Left renal pelvis (tissue), 4 donors: ENCODE measurements around the gene PIK3C2G. TPM values are rescaled to one million over a fixed set of nuclear protein-coding genes. Genes with fewer than 3 reads are reported as not detected.

Experiments used
- DNase-seq, 4 donors: peaks; one replicate each; pipeline ENCODE4 v3.0.0-alpha.2; 2013; ENCODE audit warnings: low read depth in 4 of 4, low spot score in 3 of 4
- polyA plus RNA-seq, 4 donors: library from polyadenylated mRNA; unstranded; fragments of 120-200 nt; gene quantifications; one replicate each; pipeline ENCODE4 v1.2.1, GENCODE V29; 2013; ENCODE audit not compliant: insufficient read length in 4 of 4

Gene PIK3C2G
- polyA plus RNA-seq, 4 donors = 0.18 to 4.9 (median 4.0) TPM

DNA sequence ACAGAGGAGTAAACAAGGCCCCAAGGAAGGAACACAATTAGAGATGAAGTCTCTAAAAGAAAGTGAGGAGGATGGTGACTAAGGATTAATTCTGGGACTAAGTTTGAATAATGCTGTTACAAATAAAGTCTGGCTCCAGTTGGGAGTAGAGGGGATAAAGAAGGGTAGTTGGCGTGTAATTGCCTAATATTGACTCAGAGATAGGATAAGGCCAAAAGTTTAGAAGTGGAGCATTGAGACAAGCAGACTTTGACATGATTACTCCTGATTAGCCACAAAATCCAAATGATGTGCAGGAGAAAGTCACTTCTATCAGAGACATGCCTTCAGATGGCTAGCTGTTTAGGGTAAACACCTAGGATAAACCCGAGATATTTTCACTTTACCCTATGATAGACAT, 368.1 kb downstream of the PIK3C2G start:
- no peak for DNase-seq

DNA sequence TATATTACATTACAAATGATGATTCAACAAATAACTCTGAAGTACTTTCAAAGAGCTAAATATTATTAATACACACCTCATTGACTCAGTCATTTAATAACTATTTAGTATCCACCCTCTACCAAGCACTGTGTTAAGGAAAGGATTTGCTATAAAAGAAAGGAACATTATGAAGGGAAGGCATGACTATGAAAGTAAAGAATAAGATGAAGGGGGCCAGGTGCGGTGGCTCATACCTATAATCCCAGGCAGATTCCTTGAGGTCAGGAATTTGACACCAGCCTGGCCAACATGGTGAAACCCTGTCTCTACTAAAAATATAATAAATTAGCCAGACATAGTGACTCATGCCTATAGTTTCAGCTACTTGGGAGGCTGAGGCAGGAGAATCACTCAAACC, 368.6 kb downstream of the PIK3C2G start:
- no peak for DNase-seq

DNA sequence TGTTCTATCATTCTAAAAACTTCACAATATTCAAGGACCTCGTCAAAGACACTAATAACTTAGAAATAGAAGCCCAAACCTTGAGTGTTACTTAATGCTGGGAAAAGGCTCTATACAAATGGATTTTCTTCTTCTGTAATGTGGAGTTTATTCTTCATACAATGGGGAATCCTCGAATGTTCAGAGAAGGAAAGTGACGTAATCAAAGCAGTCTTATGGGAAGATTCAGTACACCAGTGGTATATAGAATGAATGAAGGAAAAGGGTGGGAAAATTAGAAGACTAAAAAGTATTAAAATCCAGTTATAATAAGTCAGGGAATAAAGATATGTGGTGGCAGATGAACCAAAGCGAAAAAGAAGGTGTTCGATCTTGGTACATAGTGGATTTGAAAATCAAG, 370.0 kb downstream of the PIK3C2G start:
- DNase-seq = no peak

DNA sequence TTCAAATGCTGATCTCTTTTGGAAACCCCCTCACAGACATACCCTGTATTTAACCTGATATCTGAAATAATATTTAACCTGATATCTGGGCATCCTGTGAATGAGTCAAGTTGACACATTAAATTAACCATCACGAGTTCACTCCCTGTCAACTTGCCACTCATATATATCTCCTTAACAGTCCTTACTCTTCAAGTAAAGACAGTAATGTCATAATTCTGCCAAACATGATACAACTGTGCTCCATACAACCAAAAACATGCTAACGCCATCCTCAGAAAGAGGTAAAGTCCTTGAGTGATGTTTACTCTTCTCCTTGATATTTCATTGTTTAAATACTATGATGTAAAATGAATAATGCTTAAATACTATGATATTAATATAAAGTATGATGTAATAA, 371.5 kb downstream of the PIK3C2G start:
- no peak for DNase-seq

DNA sequence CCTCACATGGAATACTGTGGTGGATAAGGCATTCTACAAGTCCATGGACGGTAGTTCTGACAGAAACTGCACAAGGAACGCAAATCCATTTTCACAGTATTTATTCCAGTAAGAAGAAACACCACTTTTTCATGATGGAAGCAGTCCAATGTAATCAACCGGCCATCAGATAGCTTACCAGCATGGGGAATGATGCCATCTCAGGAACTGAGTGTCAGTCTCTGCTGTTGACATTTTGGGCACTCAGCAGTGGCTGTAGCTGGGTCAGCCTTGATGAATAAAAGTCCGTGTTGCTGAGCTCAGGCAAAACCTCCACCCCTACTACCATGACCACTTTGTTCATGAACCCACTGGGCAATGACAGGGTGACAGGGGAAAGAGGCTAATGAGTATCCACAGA, 373.1 kb downstream of the PIK3C2G start:
- DNase-seq = no peak

DNA sequence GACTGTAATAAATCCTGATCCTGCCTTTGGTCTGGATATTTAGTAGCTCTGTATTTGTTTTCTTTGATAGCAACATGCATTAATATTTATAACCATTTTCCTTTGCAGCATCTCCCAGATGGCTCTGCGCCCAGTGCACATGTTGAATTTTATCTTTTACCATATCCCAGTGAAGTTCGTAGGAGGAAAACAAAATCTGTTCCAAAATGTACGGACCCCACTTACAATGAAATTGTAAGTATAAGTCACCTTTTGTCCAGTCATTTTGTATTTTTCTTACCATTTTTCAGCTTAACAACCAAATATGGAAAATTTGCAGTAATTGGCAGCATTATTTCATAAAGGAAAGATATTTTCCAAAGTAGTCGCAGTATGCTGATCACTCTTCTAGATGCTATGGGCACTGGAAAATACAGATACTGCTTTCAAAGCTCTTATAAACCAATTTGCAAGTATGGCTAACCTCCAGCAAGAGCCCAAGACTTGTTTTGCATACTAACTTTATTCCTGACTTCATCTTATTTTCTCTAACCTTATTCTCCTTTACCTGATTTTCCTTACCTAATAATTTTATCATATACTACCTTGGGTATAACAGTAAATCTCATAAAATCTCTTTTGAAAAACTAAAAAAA, 379.1 kb downstream of the PIK3C2G start:
- DNase-seq = no peak

DNA sequence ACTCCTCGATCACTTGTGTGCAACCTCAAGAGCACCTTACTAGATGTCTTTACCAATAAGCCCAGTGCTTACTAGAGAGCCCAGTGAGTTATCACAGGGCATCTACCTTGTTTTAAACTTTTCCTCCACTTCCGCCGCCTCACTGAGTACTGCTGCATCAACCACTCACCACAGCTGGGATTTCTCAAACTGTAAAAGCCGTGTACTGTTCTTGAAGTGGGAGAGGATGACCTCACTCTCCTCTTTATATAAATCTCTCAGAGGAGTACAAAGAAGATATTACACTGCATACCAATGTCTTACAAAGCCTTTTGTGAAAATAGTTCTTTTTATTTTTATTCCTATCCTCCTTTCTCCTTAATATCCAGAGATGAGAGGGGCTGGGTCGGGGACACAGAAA, 382.4 kb downstream of the PIK3C2G start:
- DNase-seq = peak; percentile 58 to 77 (median 64)

DNA sequence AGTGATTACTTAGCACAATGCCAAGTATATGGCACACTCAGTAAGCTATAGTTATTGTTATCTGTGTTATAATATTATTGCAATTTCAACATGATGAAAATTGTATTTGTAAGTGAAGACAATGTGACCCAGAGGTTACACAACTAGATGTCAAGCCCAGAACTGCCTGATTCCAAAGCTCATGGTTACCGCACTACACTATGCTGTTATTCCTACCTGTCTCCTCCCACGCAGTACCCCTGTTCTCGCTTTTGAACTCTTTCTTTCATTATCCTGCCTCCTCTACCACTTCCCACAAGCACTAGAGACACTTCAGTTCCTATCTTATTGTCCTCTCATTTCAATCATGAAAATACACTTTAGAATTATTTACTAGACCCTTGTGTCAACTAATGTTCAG, 383.2 kb downstream of the PIK3C2G start:
- DNase-seq = no peak

DNA sequence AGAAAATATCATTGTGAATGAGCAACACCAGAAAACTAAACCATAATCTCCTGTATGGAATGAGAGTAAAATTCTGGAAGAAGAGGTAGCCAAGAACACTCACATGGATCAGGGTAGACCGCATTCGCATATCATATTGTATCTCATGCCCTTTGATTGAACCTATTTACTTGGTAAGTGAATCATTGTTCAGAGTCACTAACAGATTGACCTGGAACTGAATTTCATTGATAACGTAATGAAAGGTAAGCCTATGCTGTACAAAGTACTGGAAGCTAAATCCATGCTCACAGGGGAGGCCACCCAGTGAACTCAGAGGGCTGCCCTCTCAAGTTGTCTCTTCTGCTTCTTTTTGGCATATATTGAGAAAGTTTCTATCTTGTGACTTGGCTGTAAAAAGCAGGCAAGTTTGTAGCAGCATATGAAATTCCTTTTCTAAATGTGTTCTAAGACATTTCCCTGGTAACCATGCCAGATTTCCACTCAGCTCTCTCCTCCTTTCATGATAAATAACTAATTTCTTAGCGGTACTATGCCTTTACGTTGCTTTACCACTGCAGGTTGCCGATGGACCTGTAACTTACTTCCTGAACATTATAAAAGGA, 385.1 kb downstream of the PIK3C2G start:
- DNase-seq = no peak

DNA sequence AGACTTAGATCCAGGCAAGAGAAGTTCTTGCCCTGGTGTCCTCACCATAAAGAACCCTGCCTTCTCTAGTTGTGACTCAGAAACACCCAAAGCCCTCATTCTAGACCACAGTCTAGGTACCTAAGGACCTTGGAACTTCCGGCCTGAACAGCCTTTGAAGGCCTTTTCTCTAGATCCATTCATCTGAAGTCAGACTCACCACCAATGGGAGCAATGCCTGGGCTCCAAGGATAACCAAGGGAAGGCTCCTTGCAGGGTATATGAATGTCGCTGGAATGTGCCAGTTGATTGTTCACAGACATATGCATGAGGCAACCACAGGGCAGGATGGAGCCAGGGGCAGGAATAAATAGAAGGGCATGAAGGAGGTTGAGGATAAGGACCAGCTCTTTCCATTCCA, 390.2 kb downstream of the PIK3C2G start:
- no peak for DNase-seq

DNA sequence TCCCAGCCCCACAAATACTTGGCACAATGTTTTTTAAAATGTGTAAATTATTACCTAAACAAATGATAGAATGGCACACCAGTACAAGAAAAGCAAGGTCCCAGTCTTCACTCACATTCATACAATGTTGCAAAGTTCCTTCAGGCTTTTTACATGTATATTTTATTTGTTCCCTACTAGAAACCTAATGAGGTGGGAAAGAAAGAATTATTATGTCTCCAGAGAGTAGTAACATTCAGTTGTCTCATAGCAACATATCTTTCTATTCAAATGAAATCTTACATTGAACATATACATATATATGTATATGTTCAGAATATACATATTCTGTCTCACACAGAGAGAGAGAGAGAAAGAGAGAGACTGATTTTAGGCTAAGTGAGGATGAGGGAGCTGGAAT, 391.3 kb downstream of the PIK3C2G start:
- no peak for DNase-seq

DNA sequence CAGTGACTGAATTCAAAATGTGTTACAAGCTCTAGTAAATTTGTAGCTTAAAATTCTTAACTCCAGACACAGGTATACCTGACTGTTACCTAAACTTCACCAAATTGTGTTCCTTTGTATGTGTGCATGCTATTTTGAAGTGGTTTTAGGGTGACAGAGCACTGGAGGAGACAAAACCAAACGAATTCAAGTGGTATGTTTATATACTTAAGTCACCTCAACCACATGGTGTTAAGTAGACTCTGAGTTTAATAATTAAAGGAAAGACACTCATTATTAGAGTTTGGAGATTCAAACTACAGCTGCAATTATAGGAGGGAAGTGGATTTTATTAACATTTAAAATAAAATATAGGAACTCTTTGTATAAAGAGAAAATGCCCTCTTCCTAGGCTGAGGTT, 392.1 kb downstream of the PIK3C2G start:
- DNase-seq = no peak

DNA sequence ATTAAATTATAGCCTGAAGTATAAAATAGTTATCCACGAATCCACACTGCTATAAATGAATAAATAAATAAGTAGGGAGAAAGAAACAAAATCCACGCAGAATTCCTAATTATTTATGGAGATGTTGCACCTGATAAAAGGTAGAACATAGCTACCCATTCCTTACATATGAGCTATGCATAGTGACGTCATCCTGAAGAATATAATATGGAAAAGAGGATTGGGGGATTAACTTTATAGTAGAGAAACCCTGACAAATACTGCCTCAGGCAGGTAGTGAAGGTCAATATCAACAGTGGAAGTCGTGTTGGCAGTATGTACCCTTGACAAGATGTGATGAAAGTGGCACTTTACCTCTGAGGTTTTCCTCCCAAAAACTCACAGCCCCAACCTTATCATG, 394.0 kb downstream of the PIK3C2G start:
- DNase-seq = no peak

DNA sequence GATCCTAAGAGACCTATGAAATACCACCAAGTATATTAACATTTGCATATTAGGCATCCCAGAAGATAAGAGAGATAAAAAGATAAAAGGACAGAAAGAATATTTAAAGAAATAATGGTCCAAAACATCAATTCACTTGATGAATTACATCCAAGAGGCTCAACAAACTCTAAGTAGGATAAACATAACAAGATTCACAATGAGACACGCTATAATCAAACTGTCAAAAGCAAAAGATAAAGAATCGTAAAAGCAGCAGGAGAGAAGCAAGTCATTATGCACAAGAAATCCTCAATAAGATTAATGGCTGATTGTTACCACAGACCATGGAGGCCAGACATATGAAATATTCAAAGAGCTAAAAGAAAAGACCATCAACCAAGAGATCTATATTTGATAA, 396.9 kb downstream of the PIK3C2G start:
- no peak for DNase-seq

DNA sequence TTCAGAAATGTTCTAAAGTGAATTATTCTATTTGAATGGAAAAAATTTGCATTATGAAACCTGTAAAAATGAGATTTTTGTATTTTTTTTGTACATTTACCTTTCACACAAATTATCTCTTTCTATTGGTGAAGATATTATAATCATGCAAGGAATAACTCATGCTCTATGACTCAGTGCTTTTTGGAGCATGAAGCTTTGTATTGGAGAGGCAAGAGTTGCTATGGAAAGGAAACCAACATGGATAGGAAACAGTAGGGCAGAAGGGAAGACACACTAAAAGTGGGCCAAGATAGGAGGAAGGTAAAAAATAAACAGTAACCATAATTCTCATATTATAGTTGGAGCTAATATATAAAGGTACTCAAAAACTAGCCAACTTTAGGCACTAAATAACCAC, 397.5 kb downstream of the PIK3C2G start:
- no peak for DNase-seq

DNA sequence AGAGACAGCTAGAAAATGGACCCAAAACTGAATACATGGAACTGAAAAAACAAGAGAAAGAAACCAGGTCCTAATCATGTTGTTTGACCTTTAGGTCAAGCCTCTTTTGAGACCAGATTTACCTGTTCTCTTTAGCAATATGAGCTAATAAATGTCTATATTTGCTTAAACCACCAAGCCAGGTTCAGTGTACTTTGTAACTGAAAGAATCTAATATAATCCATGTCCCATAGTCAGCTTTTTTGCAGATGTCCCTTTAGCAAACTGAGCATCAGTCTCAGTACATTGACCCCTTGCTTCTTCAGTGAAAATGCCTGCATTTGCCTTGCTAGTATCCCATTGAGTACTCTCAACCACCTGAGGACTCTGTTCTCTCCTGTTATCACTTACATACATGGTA, 414.8 kb downstream of the PIK3C2G start:
- DNase-seq = no peak

DNA sequence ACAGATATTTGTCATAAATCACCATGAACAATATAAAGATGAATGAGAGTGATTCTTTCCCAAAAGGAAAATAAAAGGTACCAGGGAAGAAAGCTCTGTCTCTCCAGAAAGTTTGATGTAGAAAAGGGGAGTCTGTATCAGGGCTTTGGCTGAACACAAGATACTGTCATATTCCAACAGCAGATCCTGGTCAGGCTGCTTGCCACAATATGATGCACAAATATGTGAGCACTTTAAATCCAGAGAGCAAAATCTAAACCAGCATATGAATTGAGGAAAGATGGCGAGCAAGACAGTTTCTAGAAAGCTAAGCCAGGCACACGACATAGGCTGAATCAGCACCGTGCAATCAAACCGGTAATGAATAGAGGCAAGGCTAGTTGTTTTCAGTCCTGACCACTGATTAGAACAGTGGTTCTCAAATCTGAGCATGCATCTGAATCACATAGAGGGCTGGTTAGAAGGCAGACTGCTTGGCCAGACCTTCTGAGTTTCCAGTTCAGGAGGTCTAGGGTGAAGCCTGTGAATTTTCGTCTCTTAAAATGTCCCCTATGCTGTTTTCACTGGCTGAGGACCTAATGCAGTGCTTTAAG, 415.8 kb downstream of the PIK3C2G start:
- no peak for DNase-seq

DNA sequence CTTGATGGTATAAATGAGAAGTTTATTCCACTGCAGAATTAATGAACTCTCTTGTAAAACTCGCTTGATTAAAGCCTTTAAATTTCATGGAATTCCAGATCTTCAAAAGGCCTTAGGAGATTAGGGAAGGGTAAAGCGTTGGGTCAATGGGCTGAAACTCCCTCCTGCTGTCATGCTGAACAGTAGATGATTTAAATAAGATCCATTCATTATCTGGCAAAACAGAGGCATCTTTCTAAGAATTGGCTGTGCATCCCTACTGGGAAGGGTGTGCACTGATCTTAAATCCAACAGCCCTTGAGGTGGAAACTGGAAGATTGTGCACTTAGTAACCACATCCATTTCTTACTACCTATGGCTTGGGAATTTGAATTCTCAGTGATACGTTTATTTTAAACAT, 420.5 kb downstream of the PIK3C2G start:
- DNase-seq = no peak

DNA sequence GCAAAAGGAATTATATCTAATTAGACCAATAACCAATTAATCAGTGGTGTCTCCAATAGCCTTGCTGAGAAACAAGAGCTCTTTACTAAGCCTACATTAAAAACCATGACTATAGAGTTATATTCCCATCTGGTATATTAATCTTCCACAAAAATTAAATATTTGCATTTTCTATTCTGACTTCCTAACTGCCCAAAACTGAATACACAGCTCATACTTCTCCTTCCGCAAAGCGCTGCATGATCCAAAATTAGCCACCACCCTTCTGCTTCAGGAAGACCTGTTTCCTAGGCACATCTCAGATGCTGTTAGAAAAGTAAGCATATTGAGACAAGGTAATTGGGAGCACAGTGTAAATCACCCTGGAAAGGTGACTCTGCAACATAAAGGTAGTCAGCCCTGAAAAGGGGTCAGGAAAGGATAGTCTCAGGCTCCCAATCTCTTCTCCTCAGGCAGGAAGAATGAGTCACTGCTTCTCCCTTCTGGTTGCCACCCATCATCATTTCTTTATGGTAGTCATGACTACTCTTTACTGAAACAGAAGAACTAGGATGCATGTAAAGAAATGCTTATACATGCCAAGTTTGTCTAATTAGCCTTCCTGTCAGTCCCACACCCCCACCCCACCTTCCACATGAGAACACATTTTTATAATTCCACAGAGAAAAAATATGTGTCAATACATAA, 422.2 kb downstream of the PIK3C2G start:
- DNase-seq = no peak

DNA sequence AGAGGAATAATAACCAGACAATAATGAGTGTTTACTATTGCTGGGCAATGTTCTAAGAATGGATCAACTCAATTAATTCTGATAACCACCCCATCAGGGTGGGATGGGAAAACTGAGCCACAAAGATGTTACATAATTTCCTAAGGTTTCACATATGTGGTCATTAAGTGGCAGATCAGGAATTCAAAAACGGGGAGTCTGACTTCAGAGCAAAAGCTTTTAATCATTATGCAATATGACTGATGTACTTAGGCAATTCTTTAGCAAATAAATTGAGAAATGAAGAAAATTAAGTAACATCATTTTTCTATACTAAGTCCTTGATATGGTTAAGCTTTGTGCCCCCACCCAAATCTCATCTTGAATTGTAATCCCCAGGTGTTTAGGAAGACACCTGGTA, 423.1 kb downstream of the PIK3C2G start:
- DNase-seq = no peak

DNA sequence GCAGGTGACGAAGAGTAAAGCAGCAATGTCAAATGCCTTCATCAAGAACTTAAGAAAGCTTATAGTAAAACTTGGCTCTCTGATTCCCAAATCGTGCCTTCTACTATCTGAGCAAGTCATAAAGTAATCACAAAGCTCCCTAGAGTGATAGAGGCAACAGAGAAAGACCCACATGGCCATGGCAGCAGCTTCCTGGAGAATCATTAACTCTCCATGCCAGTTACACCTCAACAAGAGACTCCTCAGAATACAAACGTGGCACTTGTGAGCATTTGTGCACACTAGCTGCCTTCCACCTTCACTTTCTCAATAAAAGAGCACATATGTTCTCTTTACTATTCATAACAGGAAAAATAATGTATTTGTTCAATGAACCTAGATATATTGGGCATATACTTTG, 428.5 kb downstream of the PIK3C2G start:
- DNase-seq = no peak

DNA sequence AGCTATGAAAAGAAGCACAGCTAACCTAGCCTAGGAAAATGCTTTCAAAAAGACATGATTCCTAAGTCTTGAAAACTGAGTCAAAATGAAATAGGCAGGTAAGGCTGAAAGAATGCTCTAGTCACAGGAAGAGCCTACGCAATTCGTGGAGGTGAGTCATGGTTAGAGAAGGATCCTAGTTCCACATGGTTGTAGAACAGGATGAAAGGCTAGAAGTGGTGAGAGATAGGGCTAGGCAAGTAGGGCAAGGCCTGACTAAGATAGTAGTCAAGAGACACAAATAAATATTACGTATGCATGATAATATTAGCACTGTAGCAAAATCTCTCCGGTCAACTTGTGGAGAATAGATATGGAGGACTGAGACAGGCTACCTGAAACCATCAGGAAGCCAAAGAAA, 429.3 kb downstream of the PIK3C2G start:
- no peak for DNase-seq
